Transverse colon (tissue), 4 donors: Measurements from ENCODE around the gene PTH2.

ENCODE experiments used
- CTCF ChIP-seq, 5 experiments: fragments of 200-600 bp in 3 of 5; fragments of 450-650 bp in 2 of 5; sonication (generic) in 3 of 5; IDR thresholded peaks; 1 replicate in 2 of 5; 2 replicates in 3 of 5; pipeline ENCODE4 v1.5.1; 2016 to 2017; ENCODE audit warnings: antibody characterized with exemption in 5 of 5, inconsistent platforms in 3 of 5, mild to moderate bottlenecking in 2 of 5, moderate library complexity in 1 of 5
- EP300 ChIP-seq: sonication (generic); formaldehyde crosslinking; IDR thresholded peaks from one replicate; pipeline ENCODE4 v1.6.1; 2017; ENCODE audit warnings: antibody characterized with exemption, low read depth
- POLR2A ChIP-seq: fragments of 450-650 bp; IDR thresholded peaks from one replicate; pipeline ENCODE4 v1.6.1; 2016; ENCODE audit warnings: antibody characterized with exemption, mild to moderate bottlenecking, moderate library complexity
- POLR2AphosphoS5 ChIP-seq, 3 donors: sonication (generic); formaldehyde crosslinking; IDR thresholded peaks; one replicate each; pipeline ENCODE4 v1.6.1; 2016; ENCODE audit warnings: antibody characterized with exemption in 3 of 3

GRCh38 chr19:49468746-49469447, 45.7 kb upstream of the PTH2 start:
- TF ChIP-seq POLR2AphosphoS5 (IDR thresholded peaks at IDR 0.05) (peak in 1 of 3 donors; percentile 8), CTCF (IDR thresholded peaks at IDR 0.05) (no peak), EP300 (no peak), POLR2A (no peak)
